Epithelial cell of esophagus (primary cell): Measurements from ENCODE around the gene GAPT.

Experiments
- DNase-seq: peaks from one replicate; pipeline ENCODE4 v3.0.0; 2010; ENCODE audit warnings: low read depth
- H3K4me3 ChIP-seq: 2 replicates; pipeline ENCODE4 v1.5.1; 2011; ENCODE audit warnings: mild to moderate bottlenecking, low read length, control low read depth
- TF ChIP-seq, protein P1 (sequence below): IDR thresholded peaks from 2 replicates; pipeline ENCODE4 v1.5.1; 2011; ENCODE audit warnings: low read depth, mild to moderate bottlenecking, low read length, control low read depth, inconsistent platforms; ENCODE audit not compliant: insufficient read depth; ENCODE audit errors: missing control alignments

Gene GAPT

DNA sequence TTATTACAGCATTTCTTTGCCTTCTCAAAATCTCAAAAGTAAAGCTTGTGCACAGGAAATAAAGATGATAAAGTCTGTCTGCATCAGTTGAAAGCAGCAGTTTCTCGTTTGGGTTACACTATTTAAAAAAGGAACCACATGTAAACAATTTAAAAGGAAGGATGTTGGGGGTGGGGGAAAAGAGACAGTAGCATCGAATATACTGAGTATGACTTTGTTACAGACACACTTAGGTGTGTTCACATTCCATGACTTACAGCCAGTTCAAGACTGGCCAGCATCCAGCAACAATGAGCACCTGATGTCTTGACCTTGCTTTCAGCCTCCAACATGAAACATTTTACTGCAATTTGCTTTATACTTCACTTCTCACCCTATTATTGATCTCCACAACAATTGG is 8.7 kb downstream of the GAPT start:
- H3K4me3 ChIP-seq: no peak overlapping the region
- TF ChIP-seq, protein P1, sequence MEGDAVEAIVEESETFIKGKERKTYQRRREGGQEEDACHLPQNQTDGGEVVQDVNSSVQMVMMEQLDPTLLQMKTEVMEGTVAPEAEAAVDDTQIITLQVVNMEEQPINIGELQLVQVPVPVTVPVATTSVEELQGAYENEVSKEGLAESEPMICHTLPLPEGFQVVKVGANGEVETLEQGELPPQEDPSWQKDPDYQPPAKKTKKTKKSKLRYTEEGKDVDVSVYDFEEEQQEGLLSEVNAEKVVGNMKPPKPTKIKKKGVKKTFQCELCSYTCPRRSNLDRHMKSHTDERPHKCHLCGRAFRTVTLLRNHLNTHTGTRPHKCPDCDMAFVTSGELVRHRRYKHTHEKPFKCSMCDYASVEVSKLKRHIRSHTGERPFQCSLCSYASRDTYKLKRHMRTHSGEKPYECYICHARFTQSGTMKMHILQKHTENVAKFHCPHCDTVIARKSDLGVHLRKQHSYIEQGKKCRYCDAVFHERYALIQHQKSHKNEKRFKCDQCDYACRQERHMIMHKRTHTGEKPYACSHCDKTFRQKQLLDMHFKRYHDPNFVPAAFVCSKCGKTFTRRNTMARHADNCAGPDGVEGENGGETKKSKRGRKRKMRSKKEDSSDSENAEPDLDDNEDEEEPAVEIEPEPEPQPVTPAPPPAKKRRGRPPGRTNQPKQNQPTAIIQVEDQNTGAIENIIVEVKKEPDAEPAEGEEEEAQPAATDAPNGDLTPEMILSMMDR: no peak
- no peak for DNase-seq

DNA sequence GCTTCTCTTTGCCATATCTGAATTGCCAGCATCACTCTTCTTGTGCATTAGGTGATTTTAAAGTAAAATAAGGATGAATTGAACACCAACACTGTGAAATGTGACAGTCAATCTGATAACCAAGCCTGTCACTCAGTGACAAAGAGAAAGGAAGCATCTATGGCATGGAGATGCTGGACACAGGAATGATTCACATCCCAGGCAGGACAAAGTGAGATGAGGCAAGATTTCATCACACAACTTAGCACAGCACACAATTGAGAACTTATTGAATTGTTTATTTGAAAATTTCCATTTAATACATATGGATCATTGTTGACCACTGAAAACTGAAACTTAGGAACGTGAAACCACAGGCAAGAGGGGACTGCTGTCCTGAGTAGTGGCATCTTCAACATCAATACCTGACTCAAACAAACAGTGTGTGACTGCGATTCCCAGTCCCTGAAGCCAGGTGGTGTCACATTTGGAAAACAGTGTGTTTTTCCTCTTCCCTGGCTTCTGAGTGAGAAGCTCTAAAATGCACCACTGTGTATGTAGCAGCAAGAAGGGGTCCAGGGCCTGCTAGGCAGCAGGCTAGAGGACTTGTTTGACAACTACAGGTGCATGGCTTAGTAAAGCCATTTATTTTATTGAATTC is 10.7 kb downstream of the GAPT start:
- H3K4me3 ChIP-seq: no peak overlapping the region
- DNase-seq: peak; percentile 19
- TF ChIP-seq, protein P1: peak; percentile 23

DNA sequence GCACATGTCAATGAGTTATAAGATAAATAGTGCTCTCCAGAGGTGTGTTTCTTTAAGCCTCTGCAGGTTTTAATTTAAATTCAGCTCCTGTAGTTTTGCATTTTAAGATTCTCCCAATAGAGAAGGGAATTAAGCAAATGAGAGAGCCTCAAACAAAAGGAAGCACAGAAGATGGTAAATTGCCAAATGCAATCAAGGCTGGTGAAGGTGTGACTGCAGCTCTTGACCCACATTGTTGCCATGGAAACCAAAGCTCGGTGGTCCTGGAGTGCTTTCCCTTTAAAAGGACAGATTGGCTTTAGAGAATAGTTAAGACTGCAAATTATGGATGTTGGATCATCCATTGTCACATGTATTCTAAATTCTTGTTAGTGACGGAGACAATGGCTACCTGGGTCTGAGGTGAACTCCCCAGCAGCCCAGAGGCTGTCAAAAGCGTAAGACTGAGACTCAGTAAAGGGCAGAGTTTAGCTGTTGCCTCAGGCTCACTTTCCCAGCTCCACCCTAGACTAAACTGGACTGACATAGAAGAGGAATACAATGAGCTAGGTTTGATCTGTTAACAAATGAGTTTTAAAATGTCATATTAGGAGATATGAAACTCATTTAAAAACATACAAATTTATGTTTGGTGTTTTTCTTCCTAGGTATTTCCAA is 12.3 kb downstream of the GAPT start:
- TF ChIP-seq, protein P1: no peak
- no peak for DNase-seq
- no peak overlapping the region for H3K4me3 ChIP-seq

DNA sequence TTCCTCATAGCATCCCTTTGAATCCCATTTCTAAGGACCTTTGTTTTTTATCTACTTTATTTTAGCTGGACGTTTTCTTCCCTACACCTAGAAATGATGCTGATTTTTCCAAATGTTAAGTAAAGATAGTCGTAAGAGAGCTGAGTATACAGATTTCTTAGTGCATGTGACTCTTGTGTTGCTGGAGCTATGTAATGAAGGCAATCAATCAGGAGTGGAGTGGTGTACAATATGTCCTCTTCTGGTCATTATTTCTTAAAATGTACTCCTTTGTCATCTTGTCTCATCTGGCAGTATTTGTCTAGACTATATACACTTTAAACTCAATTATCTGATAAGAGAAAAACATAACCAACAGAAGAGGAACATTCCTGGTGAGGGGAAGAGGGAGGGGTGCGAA is 13.5 kb downstream of the GAPT start:
- H3K4me3 ChIP-seq: no peak overlapping the region
- TF ChIP-seq, protein P1: no peak

DNA sequence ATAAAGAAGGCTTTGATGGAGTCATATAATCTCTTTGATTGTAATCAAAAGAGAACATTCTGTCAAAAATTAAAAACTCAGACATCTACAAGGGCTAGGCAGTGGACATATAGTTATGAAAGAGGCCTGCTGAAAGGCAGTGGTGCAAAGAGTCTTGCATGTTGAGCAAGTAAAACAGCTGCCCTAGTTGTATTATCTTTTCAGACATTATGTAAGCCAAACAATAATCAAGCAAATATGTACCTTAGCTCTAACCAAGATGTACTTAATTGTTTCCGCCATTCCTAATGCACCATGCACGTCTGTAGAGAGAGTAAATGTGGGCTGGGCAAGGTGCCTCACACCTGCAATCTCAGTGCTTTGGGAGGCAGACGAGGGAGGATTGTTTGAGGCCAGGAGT is 14.3 kb downstream of the GAPT start:
- TF ChIP-seq, protein P1: no peak
- DNase-seq: no peak
- H3K4me3 ChIP-seq: no peak overlapping the region

More for the DNA sequence above, 13.5 kb downstream of the GAPT start:
- no peak for DNase-seq

DNA sequence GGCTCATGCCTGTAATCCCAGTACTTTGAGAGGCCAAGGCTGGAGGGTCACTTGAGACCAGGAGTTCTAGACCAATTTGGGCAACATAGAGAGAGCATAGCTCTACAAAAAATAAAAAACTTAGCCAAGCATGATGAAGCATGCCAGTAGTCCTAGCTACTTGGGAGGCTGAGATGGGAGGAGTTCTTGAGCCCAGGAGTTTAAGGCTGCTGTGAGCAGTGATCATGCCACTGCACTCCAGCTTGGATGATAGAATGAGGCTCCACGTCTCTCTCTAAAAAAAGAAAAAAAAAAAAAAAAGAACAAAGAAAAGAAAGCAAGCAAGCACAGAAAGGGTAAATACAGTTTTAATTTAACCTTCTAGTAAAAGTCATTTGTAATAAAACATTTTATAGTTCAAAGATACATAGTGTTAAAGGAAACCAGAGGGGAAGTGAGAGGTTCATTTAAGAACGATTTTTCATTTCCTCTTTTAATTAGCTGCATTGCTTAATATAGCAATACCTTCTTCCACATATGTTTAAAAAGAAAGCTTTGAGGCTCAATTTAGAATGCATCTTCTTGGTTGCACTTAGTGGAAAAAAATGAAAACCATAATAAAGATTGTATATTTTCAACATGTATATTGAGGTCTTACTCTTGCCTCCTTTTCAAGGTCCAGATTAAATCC is 14.9 kb downstream of the GAPT start:
- TF ChIP-seq, protein P1: no peak
- no peak for DNase-seq
- no peak overlapping the region for H3K4me3 ChIP-seq
